Nephron progenitor cell (in vitro differentiated cells): Measurements from ENCODE around the gene MAST4.

Source experiments
- DNase-seq: peaks from one replicate; pipeline ENCODE4 v3.0.0; 2021
- H3K27ac Mint-ChIP-seq: 2 replicates; pipeline ENCODE4 v1.8.0; 2021; ENCODE audit warnings: mild to moderate bottlenecking, moderate library complexity, mixed read lengths
- H3K27me3 Mint-ChIP-seq: 2 replicates; pipeline ENCODE4 v1.8.0; 2021; ENCODE audit warnings: mild to moderate bottlenecking, low read depth, mixed read lengths; ENCODE audit not compliant: poor library complexity
- H3K36me3 Mint-ChIP-seq: 2 replicates; pipeline ENCODE4 v1.8.0; 2021; ENCODE audit warnings: low read depth, mixed read lengths
- H3K4me1 Mint-ChIP-seq: 2 replicates; pipeline ENCODE4 v1.8.0; 2021; ENCODE audit warnings: mixed read lengths
- H3K4me3 Mint-ChIP-seq: 2 replicates; pipeline ENCODE4 v1.8.0; 2021; ENCODE audit warnings: mild to moderate bottlenecking, moderate library complexity, mixed read lengths
- H3K9me3 Mint-ChIP-seq: 2 replicates; pipeline ENCODE4 v1.8.0; 2021; ENCODE audit warnings: mild to moderate bottlenecking, moderate library complexity, mixed read lengths
- CTCF ChIP-seq: fragments of 200-600 bp; sonication (generic); IDR thresholded peaks from 2 replicates; pipeline ENCODE4 v1.5.0; 2021; ENCODE audit warnings: antibody characterized with exemption

MAST4 gene

GRCh38 chr5:66757219-66757833 is 161.1 kb downstream of the MAST4 start:
- H3K36me3 Mint-ChIP-seq, result no peaks in the 10 kb centered on the region
- H3K27me3 Mint-ChIP-seq, result no peaks in the 10 kb centered on the region
- peak overlapping the region; percentile 50 for H3K27ac Mint-ChIP-seq
- TF ChIP-seq CTCF, result peak; percentile 49
- H3K9me3 Mint-ChIP-seq, result no peaks in the 10 kb centered on the region
- peak; percentile 30 for DNase-seq
- H3K4me3 Mint-ChIP-seq, result no peak overlapping the region
- peaks cover 20% of the 10 kb centered on the region for H3K4me1 Mint-ChIP-seq

- peaks cover 23% of the 10 kb centered on the region for H3K4me1 Mint-ChIP-seq
- no peak for DNase-seq
- no peaks in the 10 kb centered on the region for H3K36me3 Mint-ChIP-seq
- no peak for TF ChIP-seq CTCF
- no peak overlapping the region for H3K4me3 Mint-ChIP-seq
- no peaks in the 10 kb centered on the region for H3K9me3 Mint-ChIP-seq
- no peaks in the 10 kb centered on the region for H3K27me3 Mint-ChIP-seq
- H3K27ac Mint-ChIP-seq, result no peak overlapping the region
Observed at GRCh38 chr5:66757834-66758371, 161.7 kb downstream of the MAST4 start.

- Mint-ChIP-seq H3K4me1 (peaks cover 5% of the 10 kb centered on the region), H3K9me3 (no peaks in the 10 kb centered on the region), H3K27ac (no peak overlapping the region), H3K27me3 (peaks cover 4% of the 10 kb centered on the region), H3K4me3 (no peak overlapping the region), H3K36me3 (no peaks in the 10 kb centered on the region)
- TF ChIP-seq CTCF, result no peak
- DNase-seq, result no peak
Observed at GRCh38 chr5:66769030-66769733, 173.0 kb downstream of the MAST4 start.

GRCh38 chr5:66769839-66770617 is 173.8 kb downstream of the MAST4 start:
- H3K36me3 Mint-ChIP-seq, result no peaks in the 10 kb centered on the region
- H3K4me1 Mint-ChIP-seq, result peaks cover 5% of the 10 kb centered on the region
- peak; percentile 41 for TF ChIP-seq CTCF
- DNase-seq, result peak; percentile 39
- no peak overlapping the region for H3K27ac Mint-ChIP-seq
- no peak overlapping the region for H3K4me3 Mint-ChIP-seq
- H3K27me3 Mint-ChIP-seq, result peaks cover 4% of the 10 kb centered on the region
- H3K9me3 Mint-ChIP-seq, result no peaks in the 10 kb centered on the region

- Mint-ChIP-seq H3K4me1 (peaks cover 4% of the 10 kb centered on the region), H3K4me3 (no peak overlapping the region), H3K27me3 (no peaks in the 10 kb centered on the region), H3K9me3 (peaks cover 4% of the 10 kb centered on the region), H3K36me3 (no peaks in the 10 kb centered on the region), H3K27ac (no peak overlapping the region)
- TF ChIP-seq CTCF, result no peak
- no peak for DNase-seq
Observed at GRCh38 chr5:66777868-66778267, 181.7 kb downstream of the MAST4 start.
